NCI-H2029 treated with DMSO at 0.1 percent for 48 hours (cell line): ENCODE data around the gene ANKRD16.
"Not testable (repeated sequence)": the region's sequence is repeated elsewhere in the genome, so short reads cannot be mapped to it uniquely, and the experiment has no call there.

Source experiments
- DNase-seq: peaks from one replicate; lab custom pipeline; 2025; lab: John Stamatoyannopoulos, UW

ANKRD16 gene

DNA sequence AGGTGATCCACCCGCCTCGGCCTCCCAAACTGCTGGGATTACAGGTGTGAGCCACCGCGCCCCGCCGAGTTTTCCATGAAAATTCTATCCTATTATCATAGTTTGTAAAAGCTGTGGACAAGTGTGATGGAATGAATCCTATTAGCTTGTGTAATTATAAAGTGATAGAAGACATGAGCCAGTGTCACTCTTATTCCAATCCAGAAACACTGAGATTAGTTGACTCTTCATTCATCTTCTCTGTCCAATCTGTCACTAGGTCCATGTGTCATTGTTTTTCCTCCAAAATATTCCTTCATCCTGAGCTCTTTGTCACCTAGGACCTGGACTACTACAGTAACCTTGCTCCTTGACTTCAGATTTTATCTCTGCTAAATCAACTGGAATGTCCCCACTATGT is 13.9 kb upstream of the ANKRD16 start:
- DNase-seq: no peak

DNA sequence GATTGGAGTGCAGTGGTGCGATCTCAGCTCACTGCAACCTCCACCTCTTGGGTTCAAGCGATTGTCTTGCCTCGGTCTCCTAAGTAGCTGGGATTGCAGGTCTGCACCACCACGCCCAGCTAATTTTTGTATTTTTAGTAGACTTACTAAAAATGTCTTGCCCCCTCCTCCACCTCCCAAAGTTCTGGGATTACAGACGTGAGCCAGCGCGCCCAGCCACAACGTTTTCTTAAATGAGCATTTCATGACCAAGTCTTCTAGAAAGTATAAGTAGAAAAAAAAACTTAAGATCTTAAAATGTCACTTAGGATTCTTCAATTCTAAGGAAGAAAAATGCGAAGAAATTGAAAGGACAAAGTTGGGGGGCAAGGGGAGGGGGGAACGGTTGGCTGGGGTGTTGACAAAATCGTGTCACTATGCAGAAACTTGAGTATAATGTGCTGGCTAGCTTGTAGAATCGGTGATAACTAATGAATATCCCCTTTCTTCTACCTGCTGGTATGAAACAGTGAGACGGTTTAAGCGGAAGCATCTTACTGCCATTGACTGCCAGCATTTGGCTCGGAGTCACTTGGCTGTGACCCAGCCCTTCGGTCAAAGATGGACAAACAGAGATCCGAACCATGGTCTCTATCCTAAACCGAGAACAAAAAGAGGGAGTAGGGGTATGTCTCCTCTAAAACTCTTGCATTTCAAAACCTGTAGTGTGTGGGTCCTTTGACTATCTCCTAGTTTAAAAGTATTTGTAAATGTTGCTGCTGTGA is 13.0 kb upstream of the ANKRD16 start:
- no peak for DNase-seq

DNA sequence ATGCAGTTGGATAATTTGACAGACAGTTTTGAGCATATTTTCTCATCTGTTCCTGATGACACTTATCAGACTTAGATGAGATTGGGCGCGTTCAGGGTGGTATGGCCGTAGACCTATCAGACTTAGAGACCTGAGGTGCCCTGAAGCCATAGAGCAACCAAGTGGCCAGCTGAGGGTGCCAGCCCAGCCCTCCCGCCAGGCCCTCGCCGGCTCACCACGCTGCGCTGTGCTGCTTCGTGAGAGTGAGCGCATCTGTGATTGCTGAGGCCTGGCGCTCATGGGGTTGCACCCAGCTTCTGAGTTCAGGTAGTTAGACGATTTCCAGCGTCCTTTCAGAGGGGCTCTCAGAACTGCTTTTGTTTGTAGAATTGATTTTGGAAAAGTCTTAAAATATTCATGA is 10.6 kb upstream of the ANKRD16 start:
- DNase-seq: no peak

DNA sequence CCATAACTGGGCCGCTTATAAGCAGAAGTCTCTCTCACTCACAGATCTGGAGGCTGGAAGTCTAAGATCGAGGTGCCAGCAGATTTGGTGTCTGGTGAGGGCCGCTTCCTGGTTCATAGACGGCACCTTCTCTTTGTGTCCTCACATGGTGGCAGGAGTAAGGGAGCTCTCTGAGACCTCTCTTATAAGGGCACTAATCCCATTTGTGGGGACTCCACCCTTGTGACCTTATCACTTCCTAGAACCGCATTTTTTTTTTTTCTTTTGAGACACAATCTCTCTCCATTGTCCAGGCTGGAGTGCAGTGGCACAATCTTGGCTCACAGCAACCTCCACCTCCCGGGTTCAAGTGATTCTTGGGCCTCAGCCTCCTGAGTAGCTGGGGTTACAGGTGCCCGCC is 8.5 kb upstream of the ANKRD16 start:
- DNase-seq: no peak

DNA sequence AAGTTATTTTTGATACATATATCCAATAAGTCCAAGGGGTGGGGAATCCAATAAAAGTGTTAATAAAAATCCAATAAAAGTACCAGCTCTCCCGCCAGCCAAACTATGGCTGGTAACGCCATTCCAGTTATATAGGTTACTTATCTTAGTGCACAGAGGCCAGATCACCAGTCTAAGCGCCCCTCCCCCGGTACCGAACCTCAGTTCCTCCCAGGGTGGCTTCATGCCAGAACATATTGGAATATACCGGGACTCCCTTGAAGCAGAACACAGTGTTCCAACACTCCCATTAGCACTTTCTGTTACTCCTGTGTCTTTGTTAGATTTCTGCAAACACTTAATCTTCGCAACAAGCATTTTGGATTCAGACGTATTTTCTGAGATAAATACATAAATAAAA is 7.8 kb upstream of the ANKRD16 start:
- DNase-seq: no peak

DNA sequence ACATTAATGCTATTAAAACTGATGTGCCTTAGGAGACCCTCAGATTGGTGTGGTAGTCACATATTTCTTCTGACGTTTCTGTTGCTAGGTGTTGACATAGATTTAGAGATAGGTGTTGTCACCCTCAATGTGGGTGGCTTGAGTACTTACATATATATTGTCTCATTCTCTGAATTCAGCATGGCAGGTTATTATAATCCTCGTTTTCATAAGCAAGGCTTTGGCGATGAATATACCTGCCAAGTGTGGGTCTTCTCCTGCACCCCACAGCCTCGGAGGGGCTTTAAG is 7.3 kb upstream of the ANKRD16 start:
- DNase-seq: no peak

DNA sequence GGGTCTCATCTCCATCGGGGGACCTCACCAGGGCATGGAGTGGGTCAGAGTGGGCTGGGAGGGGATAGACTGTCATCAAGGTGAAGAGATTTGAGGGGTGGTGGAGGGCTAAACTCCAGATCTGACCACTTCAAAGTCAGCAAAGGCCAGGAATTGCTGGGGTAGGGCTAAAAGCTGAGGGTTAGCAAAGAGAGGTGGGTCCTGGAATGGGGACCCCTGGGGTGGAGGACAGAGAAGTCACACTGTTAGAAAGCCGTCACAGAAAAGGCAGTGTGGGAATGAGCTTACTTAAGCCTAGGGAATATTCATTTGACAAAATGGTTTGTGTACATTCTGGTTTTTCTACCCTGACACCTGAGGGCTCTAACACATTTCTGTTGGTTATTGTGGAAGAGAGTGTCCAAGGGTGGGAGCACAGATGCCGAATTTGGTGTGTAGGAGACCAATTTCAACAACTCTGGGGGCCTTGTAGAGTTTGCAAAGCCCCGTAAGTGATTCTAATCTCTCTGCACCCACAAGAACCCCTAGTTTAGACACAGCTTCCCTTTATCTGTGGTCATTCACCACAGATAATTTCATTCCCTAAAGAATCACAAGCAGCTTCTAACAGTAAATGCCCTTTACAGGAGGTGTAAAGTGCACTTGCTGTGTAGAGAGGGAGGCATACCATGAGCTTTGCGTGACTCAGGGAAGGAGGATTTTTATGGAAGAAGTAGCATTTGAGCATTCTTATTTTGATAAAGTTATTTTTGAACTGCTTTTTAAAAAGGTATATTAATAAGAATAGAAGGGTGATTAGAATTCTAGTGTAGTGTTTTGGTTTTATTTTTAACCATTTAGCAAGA is 6.7 kb upstream of the ANKRD16 start:
- no peak for DNase-seq

DNA sequence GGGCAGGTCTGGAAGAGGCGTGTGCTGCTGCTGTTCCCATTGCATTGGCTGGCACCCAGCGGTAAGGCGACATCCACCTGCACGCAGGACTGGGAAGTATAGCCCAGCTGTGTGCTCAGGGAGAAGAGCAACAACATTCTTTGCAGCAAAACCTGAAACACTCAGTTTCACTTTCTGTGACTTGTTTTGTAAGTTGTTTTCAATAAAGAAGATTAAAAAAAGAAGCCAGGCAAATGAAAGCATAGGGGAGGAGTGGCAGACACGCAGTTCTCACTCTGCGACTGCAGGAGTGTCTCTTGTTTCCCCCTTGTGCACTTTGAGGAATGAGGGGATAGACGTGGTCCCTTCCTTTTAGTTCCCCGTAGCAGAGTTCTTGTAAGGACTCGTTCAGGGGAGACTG is 6.1 kb upstream of the ANKRD16 start:
- DNase-seq: no peak

DNA sequence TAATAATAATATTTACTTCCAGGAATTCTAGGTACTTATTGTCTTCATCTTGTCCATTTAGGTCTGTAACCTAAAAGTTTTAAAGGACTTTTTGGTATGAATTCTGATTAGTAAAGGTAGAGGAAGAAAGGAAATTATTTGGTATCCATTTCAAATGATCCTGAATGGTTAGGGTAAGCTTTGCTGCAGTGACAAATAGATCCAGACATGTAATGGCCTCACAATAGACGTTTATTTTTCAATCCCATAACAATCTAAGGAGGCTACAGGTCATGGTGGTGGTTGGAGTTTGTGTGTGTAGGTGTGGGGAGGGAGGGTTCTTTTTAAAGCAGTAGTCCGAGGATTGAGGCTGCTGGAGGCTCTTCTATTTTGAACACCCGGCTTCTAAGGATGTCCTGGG is 5.7 kb upstream of the ANKRD16 start:
- no peak for DNase-seq

DNA sequence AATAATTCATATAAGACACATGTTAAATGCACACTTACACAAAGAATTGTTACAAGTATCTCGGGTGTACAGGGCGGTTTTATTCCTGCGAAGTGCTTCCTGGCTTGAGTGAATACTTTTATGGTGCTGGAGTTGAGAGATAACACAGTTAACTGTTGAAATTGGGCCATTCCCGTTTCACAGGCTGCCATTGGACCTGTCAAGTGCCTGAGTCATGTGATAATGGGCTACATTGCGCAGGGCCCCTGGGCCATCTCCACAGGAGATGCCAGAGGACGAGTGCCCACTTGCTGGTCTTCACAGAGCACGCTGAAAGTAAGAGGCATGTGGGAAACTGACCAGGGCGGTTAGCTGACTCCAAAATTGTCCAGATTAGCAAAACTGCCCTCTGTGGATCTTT is 5.2 kb upstream of the ANKRD16 start:
- no peak for DNase-seq

DNA sequence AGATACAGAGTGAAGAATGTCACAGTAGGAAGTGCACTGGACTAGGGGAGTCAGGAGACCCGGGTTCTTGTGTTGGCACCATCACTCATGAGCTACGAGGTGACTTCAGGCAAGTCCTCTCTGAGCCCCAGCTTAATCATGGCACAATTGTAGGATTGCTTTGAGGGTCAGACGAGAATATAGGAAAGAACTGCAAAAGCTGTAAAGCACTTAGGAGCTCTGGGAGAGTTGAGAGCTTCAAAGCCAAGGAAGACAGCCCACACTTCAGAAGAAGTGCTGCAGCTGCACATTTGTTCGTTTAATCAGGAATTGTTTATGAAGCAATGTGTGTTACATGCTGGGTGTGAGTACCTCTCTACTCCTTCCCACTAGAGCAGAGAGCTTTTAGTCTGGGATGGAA is 4.7 kb upstream of the ANKRD16 start:
- no peak for DNase-seq

DNA sequence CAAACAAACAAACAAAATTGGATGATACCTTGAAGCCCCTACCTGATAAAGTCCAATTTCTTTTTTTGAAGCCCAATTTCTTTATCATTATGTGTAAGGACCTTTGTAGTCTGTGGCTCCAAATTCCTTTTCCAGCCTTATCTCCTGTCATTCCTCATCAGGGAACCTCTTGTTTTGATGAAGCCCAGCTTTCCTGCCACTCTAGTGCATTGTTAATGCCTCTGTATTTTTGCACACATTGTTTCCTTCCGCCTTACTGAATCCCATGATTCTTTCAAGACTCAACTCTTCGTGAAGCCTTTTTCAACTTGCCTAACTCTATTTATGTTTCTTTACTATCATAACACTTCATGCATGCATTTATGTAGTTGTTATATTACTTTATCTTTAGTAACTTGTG is 3.6 kb upstream of the ANKRD16 start:
- DNase-seq: no peak

DNA sequence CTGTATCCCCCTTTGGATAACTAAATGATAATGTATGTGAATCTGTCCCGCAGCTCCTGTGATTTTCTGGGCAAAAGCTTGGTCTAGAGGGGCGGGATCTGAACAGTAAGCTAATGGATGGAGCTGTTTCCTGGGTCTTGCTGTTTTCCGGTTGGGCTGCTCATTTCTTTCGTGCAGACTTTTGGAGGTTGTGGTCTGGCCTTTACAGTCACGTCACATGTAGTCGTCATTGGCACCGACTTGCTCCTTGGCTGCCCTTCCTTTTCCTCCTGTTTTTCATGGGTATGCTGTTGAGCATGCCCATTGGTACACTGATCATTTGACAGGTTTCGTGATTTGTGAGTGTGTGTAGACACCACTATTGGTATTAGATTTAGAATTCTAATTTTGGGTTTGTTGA is 2.3 kb upstream of the ANKRD16 start:
- no peak for DNase-seq

DNA sequence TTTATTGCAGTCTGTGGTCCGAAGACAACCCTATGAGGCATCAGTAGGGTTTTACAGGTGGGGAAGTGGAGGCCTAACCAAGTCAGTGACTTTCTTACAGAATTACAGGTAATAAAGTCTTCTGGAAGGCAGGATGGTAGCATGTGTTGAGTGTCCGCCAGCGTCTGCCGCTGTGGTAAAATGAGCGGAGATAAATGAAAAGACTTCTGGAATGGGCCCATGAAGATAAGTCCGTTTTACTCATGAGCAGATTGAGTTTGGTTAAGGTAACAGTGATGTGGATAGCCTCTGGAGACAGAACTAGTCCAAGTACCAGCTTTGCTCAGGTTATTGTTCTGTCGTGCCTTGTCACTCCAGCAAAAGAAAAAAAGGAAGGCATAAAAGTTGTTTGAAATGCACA is 1.3 kb upstream of the ANKRD16 start:
- no peak for DNase-seq

DNA sequence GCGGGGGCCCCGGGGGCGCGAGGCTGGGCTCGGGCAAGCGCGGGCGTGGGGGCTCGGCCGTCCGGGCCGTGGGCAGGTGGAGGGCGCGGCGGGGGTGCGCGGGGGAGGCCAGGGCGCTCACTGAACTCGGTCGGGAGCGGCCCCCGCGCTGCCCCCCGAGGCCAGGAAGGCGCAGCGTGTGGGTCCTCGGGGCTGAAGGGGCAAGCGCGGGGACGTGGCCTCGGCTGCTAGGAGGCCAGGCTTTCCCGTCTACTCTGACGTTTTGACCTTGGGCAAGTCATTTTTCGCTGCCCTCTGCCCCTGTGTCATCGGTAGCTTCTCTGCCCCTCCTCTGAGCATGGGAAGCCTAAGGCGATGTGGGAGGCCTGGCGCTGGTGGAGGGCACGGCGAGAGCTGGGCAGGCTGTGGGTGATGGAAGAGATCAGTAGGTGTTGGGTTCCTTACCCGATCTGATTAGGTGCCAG is 791 bp upstream of the ANKRD16 start:
- DNase-seq: no peak

DNA sequence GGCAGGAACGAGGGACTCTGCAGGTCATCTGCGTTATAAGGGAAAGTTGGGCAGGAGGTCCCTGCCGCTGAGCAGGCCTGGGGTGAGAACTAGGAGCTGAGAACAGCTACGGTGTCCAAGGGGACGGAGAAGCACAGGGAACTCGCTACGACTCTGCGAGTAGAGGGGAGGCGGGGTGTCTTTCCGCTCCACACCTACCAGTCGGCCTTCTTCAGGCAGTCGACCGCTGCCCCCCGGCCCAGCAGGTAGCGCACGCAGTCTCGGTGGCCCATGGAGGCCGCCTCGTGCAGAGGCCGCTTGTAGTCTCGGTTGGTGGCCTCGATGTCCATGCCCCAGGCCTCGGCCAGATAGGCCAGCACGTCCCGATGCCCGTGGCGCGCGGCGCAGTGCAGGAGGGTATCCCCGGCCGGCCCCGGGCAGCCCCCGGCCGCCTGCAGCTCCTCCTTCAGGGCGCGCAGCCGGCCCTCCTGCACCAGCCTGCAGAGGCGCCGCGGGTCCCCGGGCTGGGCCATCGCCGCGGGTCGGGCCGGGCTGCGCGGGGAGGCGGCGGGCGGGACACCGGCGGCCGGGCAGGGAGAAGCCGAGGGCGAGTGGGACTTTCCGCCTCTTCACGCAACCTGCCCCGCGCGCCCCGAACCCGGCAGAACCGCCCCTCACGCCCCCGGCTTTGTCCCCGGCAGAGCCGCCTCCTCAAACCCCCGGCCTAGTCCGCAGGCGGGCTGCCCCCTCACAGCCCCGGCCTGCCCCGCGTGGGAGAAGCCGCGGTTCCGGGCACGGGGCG is 660 bp downstream of the ANKRD16 start:
- no peak for DNase-seq

DNA sequence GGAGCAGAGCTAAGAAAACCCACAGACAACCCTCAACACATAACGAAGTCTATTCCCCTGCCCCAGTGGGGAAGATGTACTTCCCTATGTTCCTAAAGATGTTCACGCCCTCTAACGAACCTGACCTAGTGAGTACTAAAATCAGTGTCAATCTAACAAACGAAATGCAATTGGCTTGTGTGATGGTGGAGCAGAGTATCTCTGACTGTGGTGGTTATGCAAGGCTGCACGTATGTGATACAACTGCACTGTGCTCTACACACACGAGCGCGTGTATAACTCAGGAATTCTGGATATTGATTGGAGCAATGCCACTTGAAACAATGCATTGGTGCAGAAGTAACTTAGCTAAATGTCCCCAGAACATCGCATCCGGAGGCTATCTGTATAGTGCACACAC is 1.3 kb downstream of the ANKRD16 start:
- no peak for DNase-seq

DNA sequence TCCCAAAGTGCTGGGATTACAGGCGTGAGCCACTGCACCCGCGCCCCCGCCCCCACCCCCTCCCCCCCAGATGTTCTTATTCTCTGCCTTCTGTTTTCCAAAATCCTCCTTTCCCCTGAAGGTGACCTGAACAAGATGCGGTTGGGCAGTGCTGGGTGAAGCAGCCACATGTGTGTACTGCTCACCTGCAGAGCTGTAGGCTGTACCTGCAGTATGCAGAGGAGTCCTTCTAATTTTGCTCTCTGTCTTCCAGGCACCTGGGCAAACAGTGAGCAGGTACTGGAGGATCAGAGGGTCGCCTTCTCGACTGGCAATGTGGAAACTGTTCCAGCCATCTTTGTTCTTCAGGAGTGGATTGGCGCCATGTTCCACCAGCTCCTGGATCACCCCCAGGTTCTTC is 2.1 kb downstream of the ANKRD16 start:
- no peak for DNase-seq

DNA sequence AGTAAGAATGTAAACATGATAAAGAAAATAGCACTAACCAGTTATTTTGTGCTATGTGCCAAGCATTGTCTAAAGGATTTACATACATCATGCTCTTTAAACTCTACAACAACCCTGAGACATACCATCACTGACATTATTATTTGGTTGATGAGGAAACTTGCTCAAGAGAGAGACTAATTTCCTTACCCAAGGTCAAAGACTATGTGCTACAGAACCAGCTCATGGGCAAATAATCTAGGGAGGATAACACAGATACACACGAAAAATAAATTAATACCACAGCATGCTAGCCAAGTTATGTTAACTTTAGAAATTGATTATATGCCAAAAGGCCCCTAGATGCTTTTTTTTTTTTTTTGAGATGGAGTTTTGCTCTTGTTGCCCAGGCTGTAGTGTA is 2.7 kb downstream of the ANKRD16 start:
- no peak for DNase-seq

DNA sequence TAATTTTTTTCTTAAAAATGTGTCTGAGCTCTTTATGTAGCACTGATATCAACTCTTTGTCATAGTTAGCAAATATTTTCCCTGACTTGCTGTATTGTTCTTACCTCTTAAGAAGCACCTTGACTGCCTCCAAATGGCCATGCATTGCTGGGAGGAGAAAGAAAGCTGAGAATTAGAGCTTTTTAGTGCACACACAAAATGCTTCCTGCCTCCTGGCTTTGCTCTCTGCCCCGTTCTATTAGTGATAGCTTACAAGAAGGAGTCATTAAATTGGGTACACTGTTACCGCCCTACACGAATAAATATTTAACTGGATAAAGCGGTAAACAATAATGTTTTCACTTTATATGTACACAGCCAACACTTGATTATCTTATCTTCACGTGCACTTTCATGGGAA is 4.1 kb downstream of the ANKRD16 start:
- no peak for DNase-seq

DNA sequence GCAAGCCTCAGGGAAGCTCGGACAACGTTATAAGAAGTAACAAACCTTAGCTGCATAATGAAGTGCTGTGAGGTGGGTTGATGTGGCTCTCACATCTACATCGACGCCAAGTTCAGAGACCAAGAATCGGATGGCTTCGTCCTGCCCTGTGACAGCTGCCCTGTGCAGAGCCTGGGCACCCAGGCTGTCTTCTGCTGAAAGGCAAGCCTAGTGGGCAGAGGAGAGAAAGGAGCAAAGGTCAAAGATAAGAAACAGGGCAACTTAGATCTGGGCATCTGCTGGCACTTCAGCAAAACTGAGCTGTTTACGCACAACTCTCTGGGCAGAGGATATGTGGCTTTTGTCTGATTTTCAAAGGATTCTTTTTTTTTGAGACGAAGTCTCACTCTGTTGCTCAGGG is 6.7 kb downstream of the ANKRD16 start:
- DNase-seq: no peak

DNA sequence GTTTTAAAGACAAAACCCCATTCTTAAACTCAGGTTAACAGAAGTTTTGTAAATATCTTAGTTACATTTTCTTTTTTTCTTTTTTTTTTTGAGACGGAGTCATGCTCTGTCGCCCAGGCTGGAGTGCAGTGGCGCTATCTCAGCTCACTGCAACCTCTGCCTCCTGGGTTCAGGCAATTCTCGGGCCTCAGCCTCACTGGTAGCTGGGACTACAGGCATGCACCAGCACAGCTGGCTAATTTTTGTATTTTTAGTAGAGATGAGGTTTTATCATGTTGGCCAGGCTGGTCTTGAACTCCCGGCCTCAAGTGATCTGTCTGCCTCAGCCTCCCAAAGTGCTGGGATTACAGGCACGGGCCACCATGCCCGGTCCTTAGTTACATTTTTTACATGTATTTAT is 12.7 kb downstream of the ANKRD16 start:
- DNase-seq: not testable (repeated sequence)

DNA sequence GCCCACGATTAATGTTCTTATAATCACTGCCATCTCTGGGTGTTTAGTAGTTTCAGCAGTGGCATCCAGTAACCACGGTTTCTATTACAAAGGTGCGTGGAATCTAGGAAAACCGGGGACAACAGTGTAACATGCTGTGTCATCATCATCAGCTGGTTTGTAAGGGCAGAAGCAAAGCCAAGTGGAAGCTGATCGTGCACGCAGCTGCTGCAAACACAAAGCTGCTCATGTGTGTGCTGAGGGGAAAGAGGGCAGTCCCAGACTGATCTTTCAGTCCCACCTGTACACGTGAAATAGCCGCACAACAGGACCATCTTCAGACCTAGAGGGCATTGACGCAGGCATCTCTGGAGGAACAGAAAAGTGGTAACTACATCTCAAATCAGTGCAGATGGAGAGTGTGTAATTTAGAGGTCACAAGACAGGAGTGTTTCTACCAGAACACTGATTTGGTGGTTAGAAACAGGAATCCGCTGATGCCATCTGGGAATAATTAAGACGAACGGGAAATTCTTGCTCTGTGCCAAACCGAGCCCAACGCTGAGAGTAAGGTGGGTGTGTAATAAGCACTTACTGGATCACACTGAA is 13.4 kb downstream of the ANKRD16 start:
- DNase-seq: no peak
